Measurements from ENCODE around the gene TTLL5.

The TTLL5 gene

DNA sequence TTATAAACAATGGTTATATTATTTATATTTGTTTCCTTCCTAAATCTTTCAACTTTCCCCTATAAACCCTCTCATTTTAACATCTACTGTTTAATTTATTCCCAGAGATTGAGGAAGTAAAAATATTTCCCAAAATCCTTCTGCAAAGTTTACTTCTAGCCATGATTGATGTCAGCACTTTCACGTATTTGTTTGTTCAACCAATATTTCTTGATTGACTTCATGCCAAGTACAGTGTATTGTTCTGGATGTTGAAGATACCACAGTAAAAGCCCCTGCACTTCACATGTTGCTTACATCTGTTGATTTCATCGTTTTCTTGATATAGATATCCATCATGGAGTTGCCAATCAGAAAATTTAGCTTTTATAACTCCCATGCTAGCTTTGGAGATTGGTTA is 81.8 kb downstream of the TTLL5 start:
- no peak for DNase-seq

DNA sequence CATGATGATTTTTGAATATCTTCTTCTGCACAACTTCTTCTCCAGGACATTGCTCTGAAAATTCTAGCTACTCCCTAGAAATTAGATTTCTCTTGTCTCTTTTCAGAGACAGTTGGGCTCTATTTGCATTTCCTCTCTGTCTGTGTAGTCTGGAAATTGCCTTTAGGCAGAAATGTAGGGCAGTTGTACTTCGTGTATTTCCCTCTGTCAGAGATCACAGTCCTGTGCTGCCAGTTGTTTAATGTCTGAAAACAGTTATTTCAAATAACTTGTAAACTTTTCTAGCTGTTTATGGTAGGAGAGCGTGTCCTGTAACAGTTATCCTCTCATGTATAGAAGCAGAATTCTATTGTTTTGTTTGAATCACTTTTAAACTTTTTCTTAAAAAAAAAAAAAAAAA is 86.9 kb downstream of the TTLL5 start:
- DNase-seq: no peak

DNA sequence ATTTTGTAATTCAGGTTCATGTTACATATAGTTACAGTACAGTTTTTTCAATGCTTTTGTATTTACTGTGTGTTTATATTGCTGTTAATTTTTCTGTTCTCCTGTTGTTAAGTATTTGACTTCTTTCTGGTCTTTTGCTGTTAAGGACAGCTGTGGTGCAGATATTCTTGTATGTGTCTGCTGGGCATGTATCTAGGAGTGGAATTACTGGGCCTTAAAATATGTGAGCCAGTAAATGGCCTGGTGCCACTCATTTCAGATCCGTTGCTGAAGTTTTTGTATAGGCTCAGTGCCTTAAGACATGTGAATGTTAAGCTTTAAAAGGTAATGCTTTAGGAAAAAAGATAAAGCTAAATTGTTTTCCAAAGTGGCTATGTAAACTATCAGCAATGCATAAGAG is 87.3 kb downstream of the TTLL5 start:
- DNase-seq: no peak

DNA sequence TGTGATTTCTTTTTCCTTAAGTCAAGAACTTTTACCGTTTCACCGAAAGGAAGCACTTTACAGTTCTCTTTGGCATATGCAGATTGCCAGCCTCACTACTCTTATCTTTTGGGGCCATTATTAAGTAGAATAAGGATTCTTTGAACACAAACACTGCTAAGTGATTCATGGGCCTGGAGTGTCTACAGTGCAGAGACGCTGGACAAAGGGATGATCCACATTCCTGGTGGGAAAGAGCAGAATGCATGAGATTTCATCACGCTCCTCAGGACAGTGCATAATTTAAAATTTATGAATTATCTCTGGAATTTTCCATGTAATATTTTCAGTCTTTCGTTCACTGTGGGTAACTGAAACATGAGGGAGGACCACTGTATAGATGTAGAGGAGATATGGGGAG is 90.2 kb downstream of the TTLL5 start:
- DNase-seq: no peak

DNA sequence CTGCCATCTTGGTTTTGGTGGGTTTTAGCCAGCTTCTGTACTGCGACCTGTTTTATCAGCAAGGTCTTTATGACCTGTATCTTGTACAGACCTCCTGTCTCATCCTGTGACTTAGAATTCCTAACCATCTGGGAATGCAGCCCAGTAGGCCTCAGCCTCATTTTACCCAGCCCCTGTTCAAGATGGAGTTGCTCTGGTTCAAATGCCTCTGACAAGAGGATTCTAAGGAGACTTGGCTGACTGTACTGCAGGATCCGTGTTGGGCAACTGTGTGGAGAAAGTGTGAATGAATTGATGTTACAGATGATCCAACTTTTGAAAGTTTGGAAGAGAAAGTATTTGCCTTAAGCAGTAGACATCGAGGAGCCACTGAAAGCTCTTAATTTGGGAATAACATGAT is 91.0 kb downstream of the TTLL5 start:
- no peak for DNase-seq

DNA sequence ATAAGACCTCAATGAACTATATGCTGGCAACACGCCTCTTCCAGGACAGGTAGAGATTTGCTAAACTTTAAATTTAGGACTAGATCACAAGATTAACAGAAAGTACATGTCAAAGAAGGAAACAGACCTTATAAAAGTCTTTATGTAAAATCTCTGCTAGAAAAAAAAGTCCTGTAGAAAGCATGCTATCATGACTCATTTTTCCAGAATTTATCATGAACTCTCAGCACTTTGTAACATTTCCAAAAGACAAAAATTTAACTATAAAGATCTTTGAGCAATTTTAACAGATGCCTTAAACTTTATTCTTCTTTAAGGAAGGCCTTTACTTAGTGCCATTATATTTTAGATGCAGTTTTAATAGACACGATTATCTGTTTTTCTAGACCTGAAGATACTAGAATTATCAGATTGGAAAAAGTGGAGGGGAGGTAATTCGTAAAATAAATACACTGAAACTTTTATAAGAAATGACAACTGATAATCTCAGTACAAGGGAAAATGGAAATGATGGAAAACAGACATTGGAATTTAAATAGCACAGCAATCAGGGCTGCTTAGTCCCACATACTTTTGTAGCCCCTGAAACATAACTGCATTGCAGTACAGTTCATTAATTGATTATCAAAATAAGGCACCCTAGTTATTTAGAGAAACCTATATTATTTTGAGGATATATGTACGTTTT is 92.0 kb downstream of the TTLL5 start:
- DNase-seq: no peak

DNA sequence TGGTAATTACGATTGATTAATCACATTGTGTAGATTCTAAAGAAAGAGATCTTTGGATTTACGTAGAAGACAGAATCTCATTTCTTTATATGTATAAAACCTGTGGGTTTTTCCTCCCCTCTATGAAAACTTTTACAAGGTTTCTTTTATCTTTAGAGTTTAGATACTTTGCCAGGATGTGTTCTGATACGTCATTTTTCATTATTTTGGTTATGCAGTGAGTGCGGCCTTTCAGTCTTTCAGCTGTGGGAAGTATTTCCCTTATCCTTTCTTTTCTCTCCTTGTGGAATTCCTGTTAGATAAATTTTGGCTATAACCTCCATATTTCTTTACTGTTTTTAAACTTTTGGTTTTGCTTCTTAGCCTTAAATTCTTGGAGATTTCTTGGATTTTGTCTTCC is 92.7 kb downstream of the TTLL5 start:
- no peak for DNase-seq

DNA sequence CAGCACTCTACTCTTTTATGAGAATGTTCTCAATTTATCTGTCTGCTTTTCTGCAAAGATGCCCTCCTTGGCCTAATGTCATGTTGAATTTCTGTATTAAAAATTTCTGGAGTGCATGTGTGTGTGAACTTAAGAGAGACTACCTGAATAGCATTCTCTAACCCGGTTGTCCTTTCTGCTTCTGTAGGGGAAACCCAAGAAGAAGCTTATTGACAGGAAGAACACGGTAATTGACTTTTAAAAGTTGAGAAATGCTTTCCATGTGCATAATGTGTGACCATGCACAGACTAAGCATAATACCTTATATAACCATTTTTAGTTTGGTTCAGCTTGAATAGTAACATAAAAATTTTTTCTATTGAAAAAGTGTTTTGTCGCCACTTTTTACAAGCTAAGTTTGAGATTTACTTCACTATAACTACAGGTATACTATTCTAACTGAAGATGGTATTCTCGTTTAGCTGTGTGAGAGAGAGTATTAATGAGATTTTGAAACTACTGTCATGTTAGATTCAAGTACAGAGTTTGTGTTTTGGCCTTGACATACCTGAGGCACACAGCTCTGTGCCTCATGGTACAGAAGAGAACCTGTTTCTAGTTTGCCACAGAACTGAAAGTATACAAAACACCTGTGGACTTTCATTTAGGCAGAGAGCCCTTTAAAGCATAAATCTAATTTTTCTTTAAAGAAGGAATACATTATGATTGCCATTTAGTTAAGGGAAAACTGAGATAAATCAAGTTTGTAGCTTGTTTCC is 96.8 kb downstream of the TTLL5 start:
- DNase-seq: no peak

DNA sequence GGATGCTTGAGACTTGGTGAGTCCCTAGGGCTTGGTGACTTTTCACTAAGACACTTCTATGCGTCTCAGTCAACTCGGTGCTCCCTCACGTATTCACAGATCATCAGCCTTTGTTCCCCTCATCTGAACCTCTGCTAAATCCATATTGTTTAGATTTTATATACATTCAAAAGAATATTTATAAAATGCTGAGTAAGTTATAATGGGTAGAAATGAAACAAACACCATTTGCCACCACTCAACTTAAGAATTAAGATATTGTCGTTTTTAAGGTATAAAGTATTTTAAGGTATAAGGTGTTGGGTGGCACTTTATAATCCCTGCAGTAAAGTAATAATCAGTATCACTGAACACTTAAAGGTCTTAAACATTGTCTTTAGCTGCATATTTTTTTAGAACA is 103.0 kb downstream of the TTLL5 start:
- no peak for DNase-seq

DNA sequence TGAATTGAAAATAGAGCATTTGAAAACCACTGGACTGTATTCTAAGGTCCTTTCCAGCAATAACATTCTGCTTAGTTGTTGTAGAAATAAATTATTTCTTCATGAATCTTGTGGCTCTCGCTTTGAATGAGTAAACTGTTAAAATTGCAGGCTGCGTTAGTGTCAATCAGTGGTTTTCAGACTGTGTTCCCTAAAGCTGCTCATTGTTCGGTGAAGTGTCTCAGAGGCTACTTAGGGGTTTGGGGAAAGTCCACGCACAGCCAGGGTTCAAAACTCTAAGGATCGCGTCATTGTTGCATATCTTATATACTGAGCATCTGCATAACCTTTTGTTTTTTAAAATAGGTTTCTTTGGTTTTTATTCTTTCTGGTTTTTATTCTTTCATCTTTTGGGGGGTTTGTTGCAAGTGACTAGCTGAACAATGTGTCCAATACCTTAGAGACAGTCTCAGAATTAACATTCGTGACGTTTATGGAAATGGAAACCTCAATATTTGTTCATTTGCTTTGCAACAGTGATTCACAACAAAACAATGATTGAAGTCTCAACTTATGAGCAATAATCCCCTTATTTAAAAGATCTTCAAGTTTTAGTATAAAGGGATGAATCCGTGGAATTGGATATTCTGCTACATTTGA is 108.1 kb downstream of the TTLL5 start:
- DNase-seq: no peak

DNA sequence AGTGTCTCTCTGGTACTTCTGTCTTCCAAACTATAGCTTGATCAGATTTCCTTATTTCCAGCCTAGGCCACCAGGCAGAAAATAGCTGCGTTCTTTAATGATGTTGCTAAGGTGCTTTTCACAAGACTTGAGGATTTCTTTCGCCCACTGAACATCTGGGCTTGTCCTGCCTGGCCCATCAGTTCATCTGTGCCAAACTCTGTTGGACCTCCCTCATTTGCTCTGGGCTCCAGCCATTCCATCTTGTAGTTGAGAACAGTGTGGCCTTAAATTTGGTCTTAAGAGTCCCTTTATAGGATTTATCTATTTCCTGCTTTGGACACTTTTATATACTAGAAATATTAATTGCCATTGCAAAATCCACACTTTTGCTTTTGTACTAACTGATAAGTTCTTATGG is 109.6 kb downstream of the TTLL5 start:
- no peak for DNase-seq

DNA sequence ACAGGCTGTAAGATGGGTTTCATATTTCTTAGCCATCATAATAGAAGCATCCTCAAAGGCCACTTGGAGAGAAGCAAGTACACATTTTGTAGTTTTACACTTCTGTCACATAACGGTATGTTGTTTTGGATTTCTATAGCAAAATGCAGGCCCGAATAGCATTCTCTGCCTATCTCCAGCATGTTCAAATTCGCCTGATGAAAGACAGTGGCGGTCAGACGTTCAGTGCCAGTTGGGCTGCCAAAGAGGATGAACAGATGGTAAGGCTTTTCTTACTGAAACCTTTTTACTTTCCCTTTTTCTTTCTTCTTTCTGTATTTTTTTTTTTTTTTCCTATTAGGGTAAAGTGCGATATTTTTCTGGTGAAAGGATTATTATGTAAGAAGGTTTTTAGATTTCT is 110.5 kb downstream of the TTLL5 start:
- DNase-seq: no peak

DNA sequence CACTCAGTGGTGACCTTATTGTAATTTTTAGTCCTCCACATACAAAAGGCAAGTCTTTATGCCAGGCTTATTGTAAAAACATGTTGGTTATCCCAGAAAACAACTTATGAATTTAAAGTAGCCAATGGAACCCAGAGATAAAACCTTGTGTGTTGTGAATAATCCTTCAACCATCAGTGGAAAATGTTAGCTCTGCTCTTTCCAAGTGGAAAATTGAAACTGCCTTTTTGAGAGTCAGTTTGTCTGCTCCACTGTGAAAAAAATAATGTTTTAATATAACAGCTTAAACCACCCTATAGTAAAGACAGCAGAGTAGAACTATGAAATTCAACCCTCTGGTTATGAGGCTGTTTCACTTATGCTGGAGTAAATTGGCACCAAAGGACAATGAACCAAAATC is 112.0 kb downstream of the TTLL5 start:
- no peak for DNase-seq

DNA sequence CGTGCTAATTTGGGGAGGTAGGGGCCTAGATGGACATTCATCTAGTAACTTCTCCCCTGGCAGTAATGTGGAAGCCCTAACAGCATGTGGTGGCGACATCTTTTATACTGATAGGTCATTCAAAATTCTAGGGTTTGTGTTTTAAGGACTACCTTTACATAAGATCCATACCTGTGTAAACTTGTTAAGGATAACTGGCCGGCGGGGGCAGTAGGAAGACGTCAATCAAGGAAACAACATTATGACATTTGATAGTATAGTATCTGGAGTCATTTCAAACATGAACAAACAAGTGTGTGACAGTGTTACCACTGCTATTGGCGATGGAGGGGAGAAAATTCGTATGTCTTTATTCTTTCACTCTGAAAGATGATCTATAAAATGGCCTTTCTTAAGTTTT is 120.0 kb downstream of the TTLL5 start:
- no peak for DNase-seq

DNA sequence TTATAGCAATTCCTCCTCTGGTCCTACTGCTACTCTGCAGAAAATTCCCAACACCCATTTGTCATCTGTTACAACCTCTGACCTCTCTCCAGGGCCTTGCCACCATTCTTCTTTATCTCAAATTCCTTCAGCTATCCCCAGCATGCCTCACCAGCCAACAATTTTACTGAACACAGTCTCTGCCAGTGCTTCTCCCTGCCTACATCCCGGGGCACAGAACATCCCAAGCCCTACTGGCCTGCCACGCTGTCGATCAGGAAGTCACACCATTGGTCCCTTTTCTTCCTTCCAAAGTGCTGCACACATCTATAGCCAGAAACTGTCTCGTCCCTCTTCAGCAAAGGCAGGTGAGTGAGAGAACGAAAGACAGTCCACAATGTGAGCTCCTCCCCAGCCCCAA is 122.1 kb downstream of the TTLL5 start:
- DNase-seq: no peak

DNA sequence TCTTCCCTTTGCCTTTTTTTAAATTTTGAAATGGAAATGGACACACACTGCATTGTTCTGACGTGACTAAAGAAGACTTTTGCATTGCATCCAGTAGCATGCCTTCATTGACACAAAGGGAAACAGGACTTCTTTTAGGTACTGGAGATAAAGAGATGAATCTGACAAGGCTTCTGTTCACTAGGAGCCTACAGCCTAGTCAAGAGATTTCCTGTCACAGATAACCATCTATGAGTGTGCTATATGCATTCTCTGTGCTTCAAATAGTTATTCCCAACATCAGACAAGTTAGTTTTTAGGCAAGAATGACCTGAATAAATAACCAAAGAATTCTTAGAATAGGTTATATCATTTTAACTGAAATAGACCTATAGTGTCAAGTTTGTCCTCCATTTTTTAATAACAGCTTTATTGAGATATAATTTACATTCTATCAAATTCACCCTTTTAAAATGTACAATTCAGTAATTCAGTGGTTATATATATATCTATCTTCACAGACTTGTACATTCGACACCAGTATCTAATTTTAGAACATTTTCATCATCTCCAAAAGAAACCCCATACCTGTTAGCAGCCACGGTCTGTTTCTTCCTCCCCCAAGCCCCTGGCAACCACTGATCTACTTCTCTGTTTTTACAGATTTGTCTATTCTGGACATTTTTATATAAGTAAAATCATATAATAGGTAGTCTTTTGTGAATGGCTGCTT is 122.7 kb downstream of the TTLL5 start:
- no peak for DNase-seq

DNA sequence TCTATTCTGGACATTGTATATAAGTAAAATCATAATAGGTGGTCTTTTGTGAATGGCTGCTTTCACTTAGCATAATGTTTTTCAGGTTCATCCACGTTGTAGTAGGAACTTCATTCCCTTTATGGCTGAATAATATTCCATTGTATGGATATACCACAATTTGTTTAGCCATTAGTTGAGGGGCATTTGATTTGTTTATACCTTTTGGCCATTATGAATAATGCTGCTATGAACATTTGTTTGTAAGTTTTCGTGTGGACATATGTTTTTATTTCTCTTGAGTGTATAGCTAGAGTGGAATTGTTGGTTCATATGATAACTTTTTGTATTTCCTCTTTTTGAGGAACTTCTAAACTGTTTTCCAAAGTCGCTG is 123.3 kb downstream of the TTLL5 start:
- DNase-seq: no peak

DNA sequence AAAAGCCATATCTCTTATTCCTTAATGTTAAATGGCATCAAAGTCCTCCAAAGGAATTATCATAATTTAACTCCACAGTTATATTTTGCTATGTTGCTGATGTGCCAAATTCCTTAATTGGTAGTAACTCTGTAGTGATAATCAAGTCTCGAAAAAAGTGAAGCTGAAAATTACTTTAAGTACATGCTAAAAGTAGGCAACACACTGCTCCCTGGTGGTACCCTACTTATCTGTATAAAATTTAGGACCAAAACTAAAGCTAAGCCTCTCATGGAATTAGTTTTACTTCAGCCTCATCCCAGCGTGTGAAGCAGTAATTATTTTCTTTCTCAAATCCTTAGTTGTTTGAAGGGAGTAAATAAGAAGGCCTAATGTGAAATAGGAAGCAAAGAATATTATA is 132.8 kb downstream of the TTLL5 start:
- DNase-seq: no peak

DNA sequence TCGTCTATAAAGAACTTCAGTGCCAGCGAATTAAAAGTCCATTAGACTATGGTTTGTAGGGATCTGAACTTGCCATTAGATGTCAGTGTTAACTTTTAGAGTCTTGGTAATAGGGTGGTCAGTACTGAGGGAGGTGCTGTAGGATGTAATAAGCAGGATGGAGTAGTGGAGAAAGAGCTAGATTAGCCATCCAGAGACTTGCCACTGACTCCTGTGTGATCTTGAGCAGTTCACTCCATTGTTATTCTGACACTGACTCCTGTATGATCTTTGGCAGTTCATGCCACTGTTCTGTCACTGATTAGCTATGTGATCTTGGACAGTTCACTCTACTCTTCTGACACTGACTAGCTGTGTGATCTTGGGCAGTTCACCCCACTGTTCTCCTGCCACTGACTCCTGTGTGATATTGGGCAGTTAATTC is 133.6 kb downstream of the TTLL5 start:
- DNase-seq: peak in 1 of 4 experiments; percentile 6

DNA sequence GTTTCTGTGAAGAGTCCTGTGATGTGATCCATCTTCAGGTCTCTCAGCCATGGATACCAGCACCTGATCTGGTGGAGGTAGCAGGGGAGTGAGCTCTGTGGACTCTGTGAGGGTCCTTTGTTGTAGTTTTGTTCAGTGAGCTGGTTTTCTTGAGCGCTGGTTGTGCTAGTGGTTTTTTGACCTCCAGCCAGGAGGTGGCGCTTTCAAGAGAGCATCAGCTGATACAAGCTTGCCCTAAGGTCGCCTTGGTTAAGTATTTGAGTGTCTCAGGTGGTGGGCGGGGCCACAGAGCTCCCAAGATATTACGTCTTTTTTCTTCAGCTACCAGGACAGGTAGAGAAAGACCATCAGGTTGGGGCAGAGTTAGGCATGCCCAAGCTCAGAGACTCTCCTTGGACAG is 139.7 kb downstream of the TTLL5 start:
- DNase-seq: peak in 2 of 4 experiments; percentile 4 to 10

DNA sequence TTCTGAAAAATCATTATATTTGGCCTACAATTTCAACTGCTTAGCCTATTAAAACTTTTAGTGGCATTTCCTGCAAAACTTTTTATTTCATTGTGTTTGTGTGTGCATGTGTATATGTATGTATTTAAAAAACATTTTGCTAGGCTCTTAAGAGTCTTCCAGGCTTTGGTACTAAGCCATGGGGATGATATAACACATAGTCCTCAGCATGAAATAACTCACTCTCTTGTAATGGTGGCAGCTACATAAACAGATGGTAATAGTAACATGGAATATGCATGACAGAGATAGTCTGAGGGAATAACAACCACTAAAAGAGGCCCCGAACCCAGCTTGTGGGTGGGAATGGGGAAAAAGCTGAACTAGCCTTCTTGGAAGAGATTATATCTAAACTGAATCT is 141.4 kb downstream of the TTLL5 start:
- DNase-seq: no peak

DNA sequence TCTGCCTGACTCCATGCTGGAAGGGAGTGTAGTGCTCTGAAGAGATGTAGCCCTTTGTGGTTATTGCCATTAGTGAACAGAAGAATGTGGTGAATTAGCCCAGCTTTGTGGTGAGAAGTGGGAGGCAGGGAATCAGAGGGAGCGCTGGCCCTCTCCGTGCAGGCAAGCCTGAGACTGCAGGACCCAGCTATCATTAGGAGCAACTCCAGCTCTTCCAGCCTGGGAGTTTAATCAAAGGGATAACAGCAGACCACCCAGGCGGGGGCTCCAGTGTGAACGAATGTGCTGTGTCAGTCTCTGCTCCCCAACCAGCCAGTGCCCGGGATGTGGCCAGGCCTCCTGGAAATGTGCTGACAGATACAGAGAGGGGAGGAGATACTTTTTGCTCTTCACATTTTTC is 142.7 kb downstream of the TTLL5 start:
- DNase-seq: no peak

DNA sequence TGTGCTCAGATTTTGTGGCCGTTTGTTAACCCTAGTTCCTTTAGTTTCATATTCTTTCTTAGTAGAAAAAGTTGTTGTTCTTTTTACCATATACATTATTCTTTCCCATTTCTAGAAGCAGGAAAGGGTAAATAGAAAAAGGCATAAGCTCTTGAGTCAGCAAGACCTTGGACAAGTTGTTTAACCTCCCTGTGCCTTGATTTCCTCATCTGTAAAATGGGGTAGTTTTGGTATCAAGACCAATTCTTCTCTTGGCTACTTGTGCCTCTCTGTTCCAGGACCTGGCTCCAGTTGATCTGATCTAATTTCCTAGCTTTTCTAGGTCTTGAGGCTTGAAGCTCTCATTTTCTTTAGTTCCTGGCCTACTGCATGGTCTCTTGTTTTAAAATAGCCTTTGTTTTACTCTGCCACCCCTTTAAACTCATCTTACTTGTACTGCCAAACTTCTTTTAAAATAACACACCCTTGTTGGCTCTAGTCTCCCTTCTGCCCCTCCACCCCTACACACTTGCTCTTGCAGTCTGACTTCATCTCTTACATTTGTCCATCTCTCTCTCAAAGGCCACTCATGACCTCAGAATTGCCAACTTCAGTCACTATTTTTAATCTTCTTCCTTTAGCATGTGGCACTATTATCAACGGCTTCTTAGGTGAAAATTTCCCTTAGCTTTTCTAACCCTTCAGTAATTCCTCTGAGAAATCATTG is 143.7 kb downstream of the TTLL5 start:
- DNase-seq: no peak

All from suppressor macrophage (primary cell).